GM23338 (cell line): ENCODE results near the gene USF2.

Source experiments
- EZH2 ChIP-seq: fragments of 200-600 bp; sonication (generic); IDR thresholded peaks from one replicate; pipeline ENCODE4 v1.8.0; 2017; ENCODE audit warnings: antibody characterized with exemption, mild to moderate bottlenecking, low read depth; ENCODE audit not compliant: unreplicated experiment
- EZH2phosphoT487 ChIP-seq: fragments of 200-600 bp; sonication (generic); IDR thresholded peaks from one replicate; pipeline ENCODE4 v1.8.1; 2018; ENCODE audit warnings: antibody characterized with exemption; ENCODE audit not compliant: unreplicated experiment
- NANOG ChIP-seq: IDR thresholded peaks from 2 replicates; pipeline ENCODE4 v1.6.1; 2016; ENCODE audit warnings: antibody characterized with exemption, borderline replicate concordance
- POLR2AphosphoS5 ChIP-seq: IDR thresholded peaks from 2 replicates; pipeline ENCODE4 v1.6.1; 2016; ENCODE audit warnings: antibody characterized with exemption, low read depth
- STAT1 ChIP-seq: IDR thresholded peaks from one replicate; pipeline ENCODE4 v1.6.1; 2016; ENCODE audit warnings: antibody characterized with exemption; ENCODE audit not compliant: unreplicated experiment
- ZNF114 ChIP-seq: fragments of 250-450 bp; sonication (Bioruptor Pico); IDR thresholded peaks from 2 replicates; pipeline ENCODE4 v1.5.0; 2020; ENCODE audit warnings: mild to moderate bottlenecking, moderate library complexity
- ZNF331 ChIP-seq: fragments of 250-450 bp; sonication (Bioruptor Pico); IDR thresholded peaks from 2 replicates; pipeline ENCODE4 v1.5.0; 2020; ENCODE audit warnings: low read depth, mild to moderate bottlenecking, moderate library complexity
- TF ChIP-seq, protein P1 (sequence below), 2 experiments: fragments of 200-600 bp in 1 of 2; sonication (generic) in 1 of 2; conservative IDR thresholded peaks; 2 replicates each; pipeline versions ENCODE4 v1.5.1 to v1.6.1; 2016 to 2017; ENCODE audit warnings: antibody characterized with exemption in 2 of 2, low read depth in 2 of 2, mild to moderate bottlenecking in 2 of 2, moderate library complexity in 1 of 2
- TF ChIP-seq, protein P2 (sequence below): IDR thresholded peaks from one replicate; pipeline ENCODE4 v1.6.1; 2018; ENCODE audit warnings: antibody characterized with exemption; ENCODE audit not compliant: unreplicated experiment
- TF ChIP-seq, protein P3 (sequence below): IDR thresholded peaks from 2 replicates; pipeline ENCODE4 v1.6.1; 2016; ENCODE audit warnings: antibody characterized with exemption

DNA sequence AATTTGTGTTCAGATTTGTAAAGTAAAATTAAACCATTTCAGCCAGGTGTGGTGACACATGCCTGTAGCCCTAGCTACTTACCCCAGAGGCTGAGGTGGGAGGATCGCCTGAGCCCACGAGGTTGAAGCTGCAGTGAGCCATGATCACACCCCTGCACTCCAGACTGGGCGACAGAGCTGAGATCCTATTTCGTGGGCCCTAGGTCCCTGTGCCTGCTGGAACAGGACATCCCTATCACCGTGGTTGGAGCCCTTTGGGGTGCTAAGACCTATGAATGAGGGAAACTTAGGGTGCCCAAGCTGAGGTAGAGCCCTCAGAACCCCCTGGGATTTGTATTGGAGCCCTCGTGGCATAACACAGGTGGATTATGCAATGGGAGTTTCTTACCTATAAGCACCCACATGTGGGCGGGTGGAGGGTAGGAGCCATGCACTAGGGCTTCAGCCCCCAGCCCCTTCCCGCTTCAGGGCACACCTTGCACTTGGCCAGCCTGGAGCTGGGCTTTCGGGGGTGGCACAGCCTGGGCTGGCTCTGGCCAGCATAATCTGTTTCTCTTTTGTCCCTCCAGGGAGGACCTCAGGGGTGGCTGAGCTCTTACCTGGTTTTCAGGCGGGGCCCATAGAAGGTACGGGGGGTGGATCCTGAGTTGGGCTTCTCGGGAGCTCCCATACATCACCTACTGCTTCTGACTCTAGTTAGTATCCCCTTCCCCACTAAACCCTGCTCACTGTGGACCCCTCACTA, 7.2 kb upstream of the USF2 start:
- TF ChIP-seq, protein P1, sequence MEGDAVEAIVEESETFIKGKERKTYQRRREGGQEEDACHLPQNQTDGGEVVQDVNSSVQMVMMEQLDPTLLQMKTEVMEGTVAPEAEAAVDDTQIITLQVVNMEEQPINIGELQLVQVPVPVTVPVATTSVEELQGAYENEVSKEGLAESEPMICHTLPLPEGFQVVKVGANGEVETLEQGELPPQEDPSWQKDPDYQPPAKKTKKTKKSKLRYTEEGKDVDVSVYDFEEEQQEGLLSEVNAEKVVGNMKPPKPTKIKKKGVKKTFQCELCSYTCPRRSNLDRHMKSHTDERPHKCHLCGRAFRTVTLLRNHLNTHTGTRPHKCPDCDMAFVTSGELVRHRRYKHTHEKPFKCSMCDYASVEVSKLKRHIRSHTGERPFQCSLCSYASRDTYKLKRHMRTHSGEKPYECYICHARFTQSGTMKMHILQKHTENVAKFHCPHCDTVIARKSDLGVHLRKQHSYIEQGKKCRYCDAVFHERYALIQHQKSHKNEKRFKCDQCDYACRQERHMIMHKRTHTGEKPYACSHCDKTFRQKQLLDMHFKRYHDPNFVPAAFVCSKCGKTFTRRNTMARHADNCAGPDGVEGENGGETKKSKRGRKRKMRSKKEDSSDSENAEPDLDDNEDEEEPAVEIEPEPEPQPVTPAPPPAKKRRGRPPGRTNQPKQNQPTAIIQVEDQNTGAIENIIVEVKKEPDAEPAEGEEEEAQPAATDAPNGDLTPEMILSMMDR (conservative IDR thresholded peaks at IDR 0.05; ENCODE audit: low read depth in 2 of 2) = no peak
- TF ChIP-seq, protein P2, sequence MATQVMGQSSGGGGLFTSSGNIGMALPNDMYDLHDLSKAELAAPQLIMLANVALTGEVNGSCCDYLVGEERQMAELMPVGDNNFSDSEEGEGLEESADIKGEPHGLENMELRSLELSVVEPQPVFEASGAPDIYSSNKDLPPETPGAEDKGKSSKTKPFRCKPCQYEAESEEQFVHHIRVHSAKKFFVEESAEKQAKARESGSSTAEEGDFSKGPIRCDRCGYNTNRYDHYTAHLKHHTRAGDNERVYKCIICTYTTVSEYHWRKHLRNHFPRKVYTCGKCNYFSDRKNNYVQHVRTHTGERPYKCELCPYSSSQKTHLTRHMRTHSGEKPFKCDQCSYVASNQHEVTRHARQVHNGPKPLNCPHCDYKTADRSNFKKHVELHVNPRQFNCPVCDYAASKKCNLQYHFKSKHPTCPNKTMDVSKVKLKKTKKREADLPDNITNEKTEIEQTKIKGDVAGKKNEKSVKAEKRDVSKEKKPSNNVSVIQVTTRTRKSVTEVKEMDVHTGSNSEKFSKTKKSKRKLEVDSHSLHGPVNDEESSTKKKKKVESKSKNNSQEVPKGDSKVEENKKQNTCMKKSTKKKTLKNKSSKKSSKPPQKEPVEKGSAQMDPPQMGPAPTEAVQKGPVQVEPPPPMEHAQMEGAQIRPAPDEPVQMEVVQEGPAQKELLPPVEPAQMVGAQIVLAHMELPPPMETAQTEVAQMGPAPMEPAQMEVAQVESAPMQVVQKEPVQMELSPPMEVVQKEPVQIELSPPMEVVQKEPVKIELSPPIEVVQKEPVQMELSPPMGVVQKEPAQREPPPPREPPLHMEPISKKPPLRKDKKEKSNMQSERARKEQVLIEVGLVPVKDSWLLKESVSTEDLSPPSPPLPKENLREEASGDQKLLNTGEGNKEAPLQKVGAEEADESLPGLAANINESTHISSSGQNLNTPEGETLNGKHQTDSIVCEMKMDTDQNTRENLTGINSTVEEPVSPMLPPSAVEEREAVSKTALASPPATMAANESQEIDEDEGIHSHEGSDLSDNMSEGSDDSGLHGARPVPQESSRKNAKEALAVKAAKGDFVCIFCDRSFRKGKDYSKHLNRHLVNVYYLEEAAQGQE = no peak
- TF ChIP-seq POLR2AphosphoS5 (no peak), EZH2phosphoT487 (no peak), ZNF114 (CRISPR knock-in tag) (no peak), EZH2 (no peak), NANOG (no peak), STAT1 (no peak), ZNF331 (no peak)
- TF ChIP-seq, protein P3, sequence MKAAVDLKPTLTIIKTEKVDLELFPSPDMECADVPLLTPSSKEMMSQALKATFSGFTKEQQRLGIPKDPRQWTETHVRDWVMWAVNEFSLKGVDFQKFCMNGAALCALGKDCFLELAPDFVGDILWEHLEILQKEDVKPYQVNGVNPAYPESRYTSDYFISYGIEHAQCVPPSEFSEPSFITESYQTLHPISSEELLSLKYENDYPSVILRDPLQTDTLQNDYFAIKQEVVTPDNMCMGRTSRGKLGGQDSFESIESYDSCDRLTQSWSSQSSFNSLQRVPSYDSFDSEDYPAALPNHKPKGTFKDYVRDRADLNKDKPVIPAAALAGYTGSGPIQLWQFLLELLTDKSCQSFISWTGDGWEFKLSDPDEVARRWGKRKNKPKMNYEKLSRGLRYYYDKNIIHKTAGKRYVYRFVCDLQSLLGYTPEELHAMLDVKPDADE = no peak
